ENCODE data around the gene ANXA10.

Gene ANXA10

DNA sequence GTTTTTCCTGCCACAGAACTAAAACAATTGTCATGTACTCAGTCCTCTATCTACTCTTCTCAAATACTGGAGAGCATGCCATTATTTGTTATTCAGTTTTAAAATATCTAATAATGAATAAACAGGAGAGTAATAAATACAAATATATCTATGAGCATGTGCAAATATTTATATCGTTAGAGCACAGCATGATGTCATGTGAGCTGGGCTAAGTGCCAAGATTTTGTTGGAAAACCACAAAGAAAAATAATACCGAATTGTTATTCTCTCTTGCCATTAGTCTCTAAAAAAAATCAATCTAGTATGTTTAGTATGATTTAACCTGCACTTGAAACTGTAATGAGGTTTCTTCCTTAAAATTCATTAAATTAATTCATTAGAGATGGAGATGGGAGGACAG lies 129.0 kb downstream of the ANXA10 start:
- no peak for DNase-seq (ENCODE audit: extremely low read depth, insufficient read length)
- TF ChIP-seq, protein P1, sequence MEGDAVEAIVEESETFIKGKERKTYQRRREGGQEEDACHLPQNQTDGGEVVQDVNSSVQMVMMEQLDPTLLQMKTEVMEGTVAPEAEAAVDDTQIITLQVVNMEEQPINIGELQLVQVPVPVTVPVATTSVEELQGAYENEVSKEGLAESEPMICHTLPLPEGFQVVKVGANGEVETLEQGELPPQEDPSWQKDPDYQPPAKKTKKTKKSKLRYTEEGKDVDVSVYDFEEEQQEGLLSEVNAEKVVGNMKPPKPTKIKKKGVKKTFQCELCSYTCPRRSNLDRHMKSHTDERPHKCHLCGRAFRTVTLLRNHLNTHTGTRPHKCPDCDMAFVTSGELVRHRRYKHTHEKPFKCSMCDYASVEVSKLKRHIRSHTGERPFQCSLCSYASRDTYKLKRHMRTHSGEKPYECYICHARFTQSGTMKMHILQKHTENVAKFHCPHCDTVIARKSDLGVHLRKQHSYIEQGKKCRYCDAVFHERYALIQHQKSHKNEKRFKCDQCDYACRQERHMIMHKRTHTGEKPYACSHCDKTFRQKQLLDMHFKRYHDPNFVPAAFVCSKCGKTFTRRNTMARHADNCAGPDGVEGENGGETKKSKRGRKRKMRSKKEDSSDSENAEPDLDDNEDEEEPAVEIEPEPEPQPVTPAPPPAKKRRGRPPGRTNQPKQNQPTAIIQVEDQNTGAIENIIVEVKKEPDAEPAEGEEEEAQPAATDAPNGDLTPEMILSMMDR (IDR thresholded peaks at IDR 0.05; ENCODE audit: insufficient read depth, low read length, poor library complexity, severe bottlenecking): no peak
- H3K36me3 ChIP-seq (ENCODE audit: control insufficient read depth, insufficient read depth, low read length): no peaks in the 10 kb centered on the region; the same call in 1 of the 2 replicates
- no peaks in the 10 kb centered on the region for H3K27me3 ChIP-seq (replicated peaks; ENCODE audit: control insufficient read depth, insufficient read depth, low read length)
- H3K4me3 ChIP-seq (replicated peaks; ENCODE audit: low read depth, low read length): no peak overlapping the region
